Panc1 (cell line): ENCODE measurements around the gene CFAP74. TPM values are rescaled to one million over a fixed set of nuclear protein-coding genes. Genes with fewer than 3 reads are reported as not detected.

Source experiments
- ATAC-seq: fragments of 200-7000 bp; cut with Tn5 transposase; 2 replicates; pipeline ENCODE4 v1.9.1; 2020; ENCODE audit warnings: mild to moderate bottlenecking, moderate library complexity
- BruUV-seq: library from RNA; stranded (reverse); fragments of 400-500 nt; replicated peaks from 2 replicates; lab custom pipeline; 2021; lab: Mats Ljungman, UMichigan
- CTCF ChIA-PET: fragments of 300-600 bp; sonication (Branson Sonifier 250); formaldehyde crosslinking; loops from one replicate; lab custom pipeline; 2022; ENCODE audit warnings: antibody characterized with exemption; lab: Charles Lee
- POLR2A ChIA-PET: fragments of 300-600 bp; sonication (Branson Sonifier 250); formaldehyde crosslinking; loops from one replicate; lab custom pipeline; 2022; ENCODE audit warnings: antibody characterized with exemption; lab: Charles Lee
- DNase-seq: peaks from one replicate; pipeline ENCODE4 v3.0.0-alpha.2; 2010; ENCODE audit warnings: low read depth, low spot score
- H3K27ac ChIP-seq: 2 replicates; pipeline ENCODE4 v1.5.1; 2011; ENCODE audit warnings: mild to moderate bottlenecking, low read length, inconsistent platforms
- H3K27me3 ChIP-seq: fragments of 200-500 bp; sonication (Bioruptor generic); 2 replicates; pipeline ENCODE4 v1.6.0; 2014; ENCODE audit warnings: low read length, inconsistent platforms; ENCODE audit not compliant: control insufficient read depth, insufficient read depth
- H3K36me3 ChIP-seq: fragments of 200-500 bp; sonication (Bioruptor generic); 2 replicates; pipeline ENCODE4 v1.5.1; 2014; ENCODE audit warnings: inconsistent platforms, mild to moderate bottlenecking, low read length, moderate library complexity; ENCODE audit not compliant: control insufficient read depth, insufficient read depth
- H3K4me1 ChIP-seq: 2 replicates; pipeline ENCODE4 v1.5.1; 2011; ENCODE audit warnings: inconsistent platforms, mild to moderate bottlenecking, low read length, moderate library complexity; ENCODE audit not compliant: control insufficient read depth, insufficient read depth
- H3K4me3 ChIP-seq, 2 experiments: 2 replicates each; pipeline ENCODE4 v1.5.1; 2011 to 2012; ENCODE audit warnings: low read depth in 2 of 2, low read length in 2 of 2, mild to moderate bottlenecking in 2 of 2, inconsistent platforms in 1 of 2, moderate library complexity in 1 of 2
- H3K9me3 ChIP-seq: fragments of 200-500 bp; sonication (Bioruptor generic); 2 replicates; pipeline ENCODE4 v1.5.1; 2014; ENCODE audit warnings: low read depth, mild to moderate bottlenecking, inconsistent platforms, low read length, moderate library complexity; ENCODE audit not compliant: control insufficient read depth, insufficient read depth
- POLR2AphosphoS5 ChIP-seq: IDR thresholded peaks from 2 replicates; pipeline ENCODE4 v1.6.1; 2012; ENCODE audit warnings: mild to moderate bottlenecking, low read depth, low read length, moderate library complexity
- SIN3A ChIP-seq: IDR thresholded peaks from 2 replicates; pipeline ENCODE4 v1.6.1; 2012; ENCODE audit warnings: low read depth, mild to moderate bottlenecking, low read length, moderate library complexity, borderline replicate concordance; ENCODE audit not compliant: insufficient read depth
- TCF7L2 ChIP-seq: IDR thresholded peaks from 2 replicates; pipeline ENCODE4 v1.6.1; 2011; ENCODE audit warnings: mild to moderate bottlenecking, low read depth, low read length, inconsistent platforms
- in situ Hi-C: cut with HindIII; loops from 2 replicates; pipeline ENCODE4 v1.10.0; 2016; ENCODE audit warnings: low sequenced_read_pairs, low pct_unique_long_range_greater_than_20kb
- intact Hi-C: fragments of 100-400 bp; cut with micrococcal nuclease; formaldehyde crosslinking; loops from one replicate; pipeline ENCODE4 v1.10.0; 2022; ENCODE audit not compliant: unreplicated experiment
- total RNA-seq: library from RNA; stranded (reverse); gene quantifications from one replicate; pipeline ENCODE4 v1.2.1, GENCODE V29; 2021; ENCODE audit not compliant: unreplicated experiment
- TF ChIP-seq, protein P1 (sequence below): fragments of 450-650 bp; IDR thresholded peaks from 2 replicates; pipeline ENCODE4 v1.5.1; 2017; ENCODE audit warnings: mild to moderate bottlenecking
- TF ChIP-seq, protein P2 (sequence below), 2 experiments: IDR thresholded peaks; 2 replicates each; pipeline ENCODE4 v1.6.1; 2011 to 2012; ENCODE audit warnings: low read depth in 2 of 2, control low read depth in 1 of 2, low read length in 1 of 2, mild to moderate bottlenecking in 1 of 2, moderate library complexity in 1 of 2; ENCODE audit not compliant: insufficient read depth in 1 of 2

The CFAP74 gene
- total RNA-seq, 1 experiment from 2014 or later: not detected

DNA sequence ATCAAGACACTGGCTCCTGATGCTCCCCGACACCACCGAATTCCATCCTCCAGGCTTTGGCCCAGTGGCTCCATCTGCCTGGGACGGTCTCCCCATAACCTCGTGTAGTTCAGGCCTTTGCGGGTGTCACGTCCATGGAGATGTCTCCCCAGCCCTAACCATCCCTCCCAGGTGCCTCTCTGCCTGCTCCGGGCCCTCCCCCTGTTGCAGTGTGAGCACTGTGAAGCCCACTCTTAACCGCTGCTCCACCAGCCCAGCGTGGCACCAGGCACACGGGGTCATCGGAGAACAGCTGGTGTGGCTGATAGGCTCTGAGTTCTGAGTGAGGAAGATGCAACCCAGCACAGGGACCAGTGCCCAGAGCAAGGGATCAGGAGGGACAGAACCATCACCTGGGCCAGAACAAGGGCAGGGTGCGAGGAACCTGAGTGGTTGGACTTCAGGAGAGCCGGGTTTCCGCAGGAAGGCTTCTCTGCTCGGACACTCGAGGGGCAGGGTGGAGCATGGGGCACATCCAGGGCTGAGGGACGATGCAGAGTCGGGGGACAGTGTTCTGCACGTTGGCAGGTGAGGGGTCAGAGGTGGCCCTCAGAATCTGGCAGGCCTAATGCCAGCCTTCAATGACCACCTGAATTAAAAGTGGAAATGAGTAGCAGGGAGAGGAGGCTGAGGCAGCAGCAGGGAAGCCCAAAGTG, 110.1 kb downstream of the CFAP74 start:
- ATAC-seq (no peak), DNase-seq (no peak)
- BruUV-seq: no TSS peak
- peaks cover 4% of the 10 kb centered on the region; the same call in 1 of the 2 replicates for H3K36me3 ChIP-seq
- no peaks in the 10 kb centered on the region for H3K27me3 ChIP-seq
- peaks cover 36% of the 10 kb centered on the region for H3K4me1 ChIP-seq
- in situ Hi-C loops (no loop called here), intact Hi-C loops (no loop called here)
- H3K4me3 ChIP-seq: no peak overlapping the region
- no peak overlapping the region for H3K27ac ChIP-seq
- TF ChIP-seq TCF7L2 (no peak), SIN3A (no peak), POLR2AphosphoS5 (no peak)
- TF ChIP-seq, protein P1, sequence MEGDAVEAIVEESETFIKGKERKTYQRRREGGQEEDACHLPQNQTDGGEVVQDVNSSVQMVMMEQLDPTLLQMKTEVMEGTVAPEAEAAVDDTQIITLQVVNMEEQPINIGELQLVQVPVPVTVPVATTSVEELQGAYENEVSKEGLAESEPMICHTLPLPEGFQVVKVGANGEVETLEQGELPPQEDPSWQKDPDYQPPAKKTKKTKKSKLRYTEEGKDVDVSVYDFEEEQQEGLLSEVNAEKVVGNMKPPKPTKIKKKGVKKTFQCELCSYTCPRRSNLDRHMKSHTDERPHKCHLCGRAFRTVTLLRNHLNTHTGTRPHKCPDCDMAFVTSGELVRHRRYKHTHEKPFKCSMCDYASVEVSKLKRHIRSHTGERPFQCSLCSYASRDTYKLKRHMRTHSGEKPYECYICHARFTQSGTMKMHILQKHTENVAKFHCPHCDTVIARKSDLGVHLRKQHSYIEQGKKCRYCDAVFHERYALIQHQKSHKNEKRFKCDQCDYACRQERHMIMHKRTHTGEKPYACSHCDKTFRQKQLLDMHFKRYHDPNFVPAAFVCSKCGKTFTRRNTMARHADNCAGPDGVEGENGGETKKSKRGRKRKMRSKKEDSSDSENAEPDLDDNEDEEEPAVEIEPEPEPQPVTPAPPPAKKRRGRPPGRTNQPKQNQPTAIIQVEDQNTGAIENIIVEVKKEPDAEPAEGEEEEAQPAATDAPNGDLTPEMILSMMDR: no peak
- TF ChIP-seq, protein P2, sequence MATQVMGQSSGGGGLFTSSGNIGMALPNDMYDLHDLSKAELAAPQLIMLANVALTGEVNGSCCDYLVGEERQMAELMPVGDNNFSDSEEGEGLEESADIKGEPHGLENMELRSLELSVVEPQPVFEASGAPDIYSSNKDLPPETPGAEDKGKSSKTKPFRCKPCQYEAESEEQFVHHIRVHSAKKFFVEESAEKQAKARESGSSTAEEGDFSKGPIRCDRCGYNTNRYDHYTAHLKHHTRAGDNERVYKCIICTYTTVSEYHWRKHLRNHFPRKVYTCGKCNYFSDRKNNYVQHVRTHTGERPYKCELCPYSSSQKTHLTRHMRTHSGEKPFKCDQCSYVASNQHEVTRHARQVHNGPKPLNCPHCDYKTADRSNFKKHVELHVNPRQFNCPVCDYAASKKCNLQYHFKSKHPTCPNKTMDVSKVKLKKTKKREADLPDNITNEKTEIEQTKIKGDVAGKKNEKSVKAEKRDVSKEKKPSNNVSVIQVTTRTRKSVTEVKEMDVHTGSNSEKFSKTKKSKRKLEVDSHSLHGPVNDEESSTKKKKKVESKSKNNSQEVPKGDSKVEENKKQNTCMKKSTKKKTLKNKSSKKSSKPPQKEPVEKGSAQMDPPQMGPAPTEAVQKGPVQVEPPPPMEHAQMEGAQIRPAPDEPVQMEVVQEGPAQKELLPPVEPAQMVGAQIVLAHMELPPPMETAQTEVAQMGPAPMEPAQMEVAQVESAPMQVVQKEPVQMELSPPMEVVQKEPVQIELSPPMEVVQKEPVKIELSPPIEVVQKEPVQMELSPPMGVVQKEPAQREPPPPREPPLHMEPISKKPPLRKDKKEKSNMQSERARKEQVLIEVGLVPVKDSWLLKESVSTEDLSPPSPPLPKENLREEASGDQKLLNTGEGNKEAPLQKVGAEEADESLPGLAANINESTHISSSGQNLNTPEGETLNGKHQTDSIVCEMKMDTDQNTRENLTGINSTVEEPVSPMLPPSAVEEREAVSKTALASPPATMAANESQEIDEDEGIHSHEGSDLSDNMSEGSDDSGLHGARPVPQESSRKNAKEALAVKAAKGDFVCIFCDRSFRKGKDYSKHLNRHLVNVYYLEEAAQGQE (IDR thresholded peaks at IDR 0.05; ENCODE audit: insufficient read depth in 1 of 2, low read depth in 2 of 2, low read length in 1 of 2): no peak
- no peaks in the 10 kb centered on the region for H3K9me3 ChIP-seq
- ChIA-PET CTCF (no interaction called here), POLR2A (no interaction called here)

DNA sequence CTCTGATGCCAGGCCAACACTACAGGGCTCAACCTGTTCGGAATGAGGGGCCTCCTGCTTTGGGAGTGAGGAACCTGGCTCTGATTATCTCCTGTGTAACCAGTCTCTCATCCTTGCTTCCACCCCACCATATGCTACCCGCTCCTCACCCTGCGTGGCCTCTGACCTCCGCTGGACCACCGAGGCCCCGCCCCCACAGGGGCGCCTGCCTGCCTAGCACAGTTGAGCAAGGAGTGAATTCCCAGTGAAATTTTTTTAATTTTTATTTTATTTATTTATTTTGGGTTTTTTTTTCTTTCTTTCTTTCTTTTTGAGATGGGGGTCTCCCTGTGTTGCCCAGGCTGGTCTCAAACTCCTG, 110.8 kb downstream of the CFAP74 start:
- DNase-seq: no peak
- POLR2A ChIA-PET: no interaction called here
- intact Hi-C loops (no loop called here), in situ Hi-C loops (no loop called here)
- ATAC-seq: no peak
- TF ChIP-seq, protein P1: no peak
- TF ChIP-seq TCF7L2 (no peak), SIN3A (no peak), POLR2AphosphoS5 (no peak)
- TF ChIP-seq, protein P2 (IDR thresholded peaks at IDR 0.05; ENCODE audit: insufficient read depth in 1 of 2, low read depth in 2 of 2, low read length in 1 of 2): no peak
- Histone ChIP-seq H3K4me1 (peaks cover 41% of the 10 kb centered on the region), H3K36me3 (peaks cover 4% of the 10 kb centered on the region; the same call in 1 of the 2 replicates), H3K9me3 (no peaks in the 10 kb centered on the region), H3K27me3 (no peaks in the 10 kb centered on the region), H3K27ac (no peak overlapping the region), H3K4me3 (no peak overlapping the region)
- BruUV-seq: no TSS peak
- CTCF ChIA-PET: no interaction called here
